ENCODE results near the gene XPO4.
A peak's percentile ranks its signal among the peaks of the same experiment; 100 is the strongest.
"Not testable (repeated sequence)": the region's sequence is repeated elsewhere in the genome, so short reads cannot be mapped to it uniquely, and the experiment has no call there.

The XPO4 gene

GRCh38 chr13:20902438-20903163, at the start of gene XPO4:
Gene XPO4, minus strand, starts transcription at chr13:20902746. Its CDS starts 8 bp downstream, at chr13:20902738.
- peak; percentile 76 for DNase-seq

DNA sequence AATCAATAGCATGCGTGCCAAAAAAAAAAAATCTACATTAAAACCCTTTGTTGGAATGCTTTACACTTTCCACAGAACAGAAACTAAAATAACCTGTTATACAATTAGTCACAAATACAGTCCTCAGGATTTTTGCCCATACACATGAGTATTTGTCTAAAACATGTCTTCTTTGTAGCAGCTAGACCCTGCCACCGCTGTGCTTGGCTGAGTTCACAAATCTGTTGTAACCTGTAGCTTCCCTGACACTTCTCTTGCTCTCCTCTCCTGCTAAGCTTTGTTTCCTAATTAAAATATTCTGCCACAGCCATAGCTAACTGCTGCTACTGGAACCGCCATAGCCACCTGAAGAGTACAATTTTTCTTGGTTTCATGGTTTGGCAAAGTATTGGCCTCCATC, 45.5 kb upstream of the XPO4 start:
- not testable (repeated sequence) for DNase-seq

- no peak for DNase-seq
Observed at GRCh38 chr13:20945952-20946383, 43.4 kb upstream of the XPO4 start.

DNA sequence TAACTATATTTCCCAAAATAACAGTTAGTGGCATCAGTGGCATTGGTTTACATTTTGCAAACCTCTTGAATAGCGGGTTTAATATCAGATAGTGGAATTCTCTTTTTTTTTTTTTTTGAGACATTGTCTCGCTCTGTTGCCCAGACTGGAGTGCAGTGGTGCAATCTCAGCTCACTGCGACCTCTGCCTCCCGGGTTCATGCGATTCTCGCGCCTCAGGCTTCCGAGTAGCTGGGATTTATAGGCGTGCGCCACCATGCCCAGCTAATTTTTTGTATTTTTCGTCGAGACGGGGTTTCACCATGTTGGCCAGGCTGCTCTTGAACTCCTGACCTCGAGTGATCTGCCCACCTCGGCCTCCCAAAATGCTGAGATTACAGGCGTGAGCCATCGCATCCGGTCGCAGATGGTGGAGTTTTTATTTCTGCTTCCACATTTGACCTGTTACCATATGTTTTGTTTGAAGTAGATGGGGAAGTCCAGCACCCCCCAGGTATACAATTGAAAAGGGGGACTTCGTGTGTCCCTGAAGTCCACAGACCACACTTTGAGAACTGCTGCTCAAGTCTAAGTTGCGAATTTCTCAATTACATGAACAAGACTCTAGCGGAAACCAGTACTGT, 40.5 kb upstream of the XPO4 start:
- no peak for DNase-seq

DNA sequence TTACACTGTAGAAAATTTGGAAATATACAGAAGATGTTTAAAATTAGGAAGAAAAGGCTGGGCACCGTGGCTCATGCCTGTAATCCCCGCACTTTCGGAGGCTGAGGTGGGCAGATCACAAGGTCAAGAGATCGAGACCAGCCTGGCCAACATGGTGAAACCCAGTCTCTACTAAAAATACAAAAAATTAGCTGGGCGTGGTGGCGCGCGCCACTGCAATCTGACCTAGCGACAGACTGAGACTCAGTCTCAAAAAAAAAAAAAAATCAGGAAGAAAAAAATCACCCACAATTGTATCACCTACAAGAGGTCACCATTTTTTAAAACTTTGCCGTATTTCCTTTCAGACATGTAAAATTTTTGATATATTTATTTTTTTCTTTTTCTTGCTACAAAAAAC, 38.0 kb upstream of the XPO4 start:
- not testable (repeated sequence) for DNase-seq

DNA sequence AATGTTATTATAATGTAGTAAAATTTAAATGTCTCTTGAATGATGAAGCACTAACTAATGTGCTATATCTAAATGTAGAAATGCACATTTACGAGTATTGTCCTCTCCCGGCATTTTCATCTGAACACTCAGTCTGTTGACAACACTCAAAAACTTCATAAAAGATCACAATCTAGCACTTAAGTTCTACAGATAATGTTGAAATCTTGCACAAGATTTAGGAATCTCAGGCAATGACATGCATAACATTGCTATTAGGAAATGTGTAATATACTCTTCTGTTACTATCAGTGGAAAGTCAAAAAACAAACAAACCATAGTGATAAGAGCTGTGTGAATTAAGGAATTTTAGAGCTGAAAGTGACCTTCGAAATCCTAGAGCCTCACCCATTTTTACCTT, 37.5 kb upstream of the XPO4 start:
- no peak for DNase-seq

DNA sequence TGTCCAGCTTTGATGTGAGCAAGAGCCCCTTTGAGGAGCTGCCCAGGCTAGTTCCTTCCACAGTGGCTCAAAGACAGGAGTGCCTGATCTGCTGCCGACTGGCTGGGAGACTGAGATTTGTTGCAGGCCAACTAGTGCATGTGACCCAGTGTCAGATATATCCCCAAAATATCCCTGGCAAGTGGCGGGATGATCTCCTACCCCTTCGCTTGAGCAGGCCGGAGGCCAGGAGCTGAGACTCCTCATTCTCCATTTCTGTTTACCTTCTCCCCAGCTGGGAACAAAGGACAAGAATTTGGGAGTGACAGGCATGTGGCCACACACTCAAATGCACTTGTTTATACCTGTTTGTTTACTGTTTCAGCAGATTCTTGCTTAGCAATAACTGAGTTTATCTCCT, 37.1 kb upstream of the XPO4 start:
- DNase-seq: no peak

DNA sequence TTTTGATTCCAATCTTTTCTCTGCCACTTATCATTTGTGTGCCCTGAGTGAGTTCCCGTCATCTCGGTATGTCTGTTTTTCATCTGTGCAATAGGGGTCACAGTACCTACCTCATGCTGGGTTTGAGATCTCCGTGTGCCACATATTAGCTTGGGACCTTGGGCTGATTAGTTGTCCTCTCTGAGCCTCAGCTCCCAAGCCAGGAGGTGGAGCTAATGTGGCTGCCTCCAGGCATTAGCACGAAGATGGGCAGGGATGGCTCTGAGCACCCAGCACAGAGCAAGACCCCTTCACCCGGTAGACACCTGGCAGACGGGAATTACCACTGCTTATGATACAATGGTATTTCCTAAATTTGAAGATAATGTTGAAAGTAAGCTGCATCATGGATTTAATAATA, 35.8 kb upstream of the XPO4 start:
- no peak for DNase-seq

GRCh38 chr13:20927596-20928257, 25.2 kb upstream of the XPO4 start:
- DNase-seq: no peak

DNA sequence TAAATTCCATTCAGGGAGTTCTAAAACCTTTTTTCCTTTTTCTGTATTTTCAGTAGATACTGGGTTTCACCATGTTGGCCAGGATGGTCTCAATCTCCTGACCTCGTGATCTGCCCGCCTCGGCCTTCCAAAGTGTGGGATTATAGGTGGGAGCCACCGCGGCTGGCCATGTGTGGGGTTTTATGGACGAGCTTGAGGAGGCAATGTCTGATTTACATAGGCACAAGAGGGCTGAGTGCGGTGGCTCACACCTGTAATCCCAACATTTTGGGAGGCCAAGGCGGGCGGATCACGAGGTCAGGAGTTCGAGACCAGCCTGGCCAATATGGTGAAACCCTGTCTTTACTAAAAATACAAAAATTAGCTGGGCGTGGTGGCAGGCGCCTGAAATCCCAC, 22.8 kb upstream of the XPO4 start:
- DNase-seq: not testable (repeated sequence)

GRCh38 chr13:20924758-20925394, 22.3 kb upstream of the XPO4 start:
- peak; percentile 21 for DNase-seq

DNA sequence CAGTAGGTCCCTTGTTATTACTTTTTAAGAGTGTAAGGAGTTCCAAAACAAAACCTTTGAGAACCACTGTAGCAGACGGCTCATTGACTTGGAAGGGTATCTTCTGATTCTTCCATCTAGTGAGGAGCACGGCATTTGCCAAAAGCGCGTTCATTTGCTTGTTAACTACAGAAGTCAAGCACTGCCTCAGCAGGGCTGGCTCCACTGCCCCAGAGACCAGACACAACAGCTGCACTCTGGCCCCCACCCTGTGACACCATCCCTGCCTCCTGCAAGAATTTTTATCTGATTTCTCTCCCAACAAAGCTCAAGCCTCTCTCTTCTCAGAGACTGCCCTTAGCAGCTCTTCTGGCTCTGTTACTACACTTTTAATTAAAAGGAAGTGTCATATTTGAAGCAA, 20.7 kb upstream of the XPO4 start:
- DNase-seq: no peak

DNA sequence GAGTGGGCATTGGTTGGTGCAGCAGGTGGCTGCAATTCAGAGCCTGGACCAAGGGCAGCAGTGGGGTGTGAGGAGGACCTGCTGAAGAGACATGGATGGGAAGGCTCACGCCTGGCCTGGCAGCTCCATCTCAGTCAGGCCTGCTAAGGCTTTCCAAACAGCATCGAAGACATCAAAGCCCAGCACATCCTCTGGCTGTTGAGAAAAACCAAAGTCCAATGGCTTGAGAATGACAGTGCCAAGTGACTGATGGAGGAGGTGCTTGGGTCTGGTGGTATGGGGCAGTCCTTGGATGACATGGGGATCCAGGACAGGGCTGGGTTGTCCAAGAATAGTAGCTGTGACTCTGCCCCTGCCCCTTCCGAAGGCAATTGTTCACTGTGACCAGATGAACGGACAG, 19.0 kb upstream of the XPO4 start:
- no peak for DNase-seq

DNA sequence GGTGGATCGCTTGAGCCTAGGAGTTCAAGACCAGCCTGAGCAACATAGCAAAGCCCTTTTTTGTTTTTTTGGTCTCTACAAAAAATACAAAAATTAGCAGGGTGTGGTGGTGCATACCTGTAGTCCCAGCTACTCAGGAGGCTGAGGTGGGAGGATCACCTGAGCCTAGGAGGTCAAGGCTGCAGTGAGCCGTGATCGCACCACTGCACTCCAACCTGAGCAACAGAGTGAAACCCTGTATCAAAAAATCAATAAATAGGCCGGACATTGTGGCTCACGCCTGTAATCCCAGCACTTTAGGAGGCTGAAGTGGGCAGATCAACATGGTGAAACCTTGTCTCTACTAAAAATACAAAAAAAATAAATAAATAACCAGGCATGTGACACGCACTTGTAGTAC, 13.1 kb upstream of the XPO4 start:
- not testable (repeated sequence) for DNase-seq

DNA sequence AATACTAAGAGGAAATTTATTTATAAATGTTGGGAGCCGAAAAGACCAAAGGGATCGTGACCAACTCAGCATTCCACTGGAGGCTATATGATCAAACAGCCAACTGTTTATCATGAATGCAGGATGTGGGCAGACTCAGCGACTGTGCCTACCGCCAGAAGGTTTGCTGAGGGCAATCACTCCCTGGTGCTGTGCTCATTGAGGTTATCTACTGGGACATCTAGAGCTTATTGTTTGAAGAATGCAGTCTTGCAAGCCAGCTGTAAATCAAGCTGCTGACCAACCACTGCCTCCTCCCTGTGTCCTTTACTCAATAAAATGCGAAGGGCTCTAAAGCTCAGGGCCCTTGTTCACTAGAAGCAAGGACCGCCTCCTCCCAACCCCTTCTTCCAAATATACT, 8.5 kb upstream of the XPO4 start:
- no peak for DNase-seq

GRCh38 chr13:20908714-20909497, 6.4 kb upstream of the XPO4 start:
- no peak for DNase-seq

GRCh38 chr13:20904908-20905307, 2.4 kb upstream of the XPO4 start:
- DNase-seq: no peak

- DNase-seq: no peak
Observed at GRCh38 chr13:20903164-20903475, 574 bp upstream of the XPO4 start.

DNA sequence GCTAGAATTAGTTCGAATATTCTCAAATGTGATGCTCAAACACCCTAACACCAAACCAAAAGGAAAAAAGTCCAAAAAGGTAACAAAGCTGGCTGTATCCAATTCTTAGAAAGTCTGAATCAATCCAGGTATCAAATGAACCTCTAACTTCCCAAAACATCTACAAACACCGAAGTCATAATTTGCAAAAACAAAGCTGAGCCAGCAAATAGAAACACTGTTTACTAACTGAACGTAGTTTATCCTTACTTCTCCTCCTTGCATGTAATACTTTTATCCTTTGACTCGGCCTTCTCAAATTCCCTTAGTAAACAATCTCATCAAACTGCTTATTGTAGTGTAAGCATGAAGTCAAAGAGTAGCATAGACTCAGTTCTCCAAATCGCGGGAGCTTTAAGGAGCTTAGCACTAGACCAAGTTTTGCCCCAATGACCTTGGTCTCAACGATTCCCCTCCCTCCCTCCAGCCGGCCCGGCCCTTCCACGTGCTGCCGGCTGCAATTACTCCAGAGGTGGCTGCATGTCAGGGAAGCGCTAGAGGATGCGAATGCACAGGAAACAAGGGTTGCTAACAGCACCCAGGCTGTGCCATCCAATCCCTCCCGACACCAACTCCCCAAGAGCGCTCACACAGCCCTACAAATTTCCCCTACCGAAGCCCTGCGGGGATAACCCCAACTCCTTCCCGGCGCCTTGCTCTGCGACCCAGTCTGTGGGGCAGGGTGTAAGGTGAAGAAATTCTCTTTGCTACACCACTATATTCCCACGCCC, 693 bp downstream of the XPO4 start:
- DNase-seq: no peak

DNA sequence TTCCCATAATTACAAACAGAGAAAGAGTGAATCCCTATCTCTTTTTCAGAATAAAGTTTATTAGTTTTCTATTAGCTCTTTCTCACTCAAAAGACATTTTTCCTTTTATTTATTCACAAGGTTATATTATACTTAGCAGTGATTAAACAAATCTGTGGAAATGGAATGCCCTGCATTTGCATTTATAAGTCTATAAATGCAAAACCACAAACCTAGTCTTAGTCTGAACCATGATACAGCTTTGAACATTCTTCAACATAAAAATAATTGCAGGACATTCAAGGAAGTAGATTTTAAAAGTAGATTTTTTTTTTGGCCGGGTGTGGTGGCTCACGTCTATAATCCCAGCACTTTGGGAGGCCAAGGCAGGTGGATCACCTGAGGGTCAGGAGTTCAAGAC, 8.3 kb downstream of the XPO4 start:
- DNase-seq: no peak

- no peak for DNase-seq
Observed at GRCh38 chr13:20891768-20892167, 10.8 kb downstream of the XPO4 start.

DNA sequence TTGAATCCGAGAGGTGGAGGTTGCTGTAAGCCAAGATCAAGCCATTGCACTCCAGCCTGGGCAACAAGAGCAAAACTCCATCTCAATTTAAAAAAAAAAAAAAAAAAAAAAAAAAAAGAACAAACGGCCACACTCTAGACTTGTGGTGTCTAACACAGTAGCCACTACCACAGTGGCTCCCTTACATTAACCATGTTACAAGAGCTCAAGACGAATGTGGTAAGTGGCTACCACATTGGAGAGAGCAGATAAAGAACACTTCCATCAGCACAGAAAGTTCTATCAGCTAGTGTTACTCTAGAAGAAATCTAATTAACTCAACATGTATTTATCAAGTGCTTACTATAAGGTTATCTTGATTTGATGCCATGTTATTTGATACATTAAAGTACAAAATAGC, 11.5 kb downstream of the XPO4 start:
- no peak for DNase-seq

Measured in NCI-H2227 treated with DMSO at 0.1 percent for 48 hours (cell line).